ENCODE measurements around the gene ZNF442. TPM values are rescaled to one million over a fixed set of nuclear protein-coding genes. Genes with fewer than 3 reads are reported as not detected.
"Not testable (repeated sequence)": the region's sequence is repeated elsewhere in the genome, so short reads cannot be mapped to it uniquely, and the experiment has no call there.

ZNF442 gene
- total RNA-seq, 1 experiment from 2014 or later = 0.84 TPM

DNA sequence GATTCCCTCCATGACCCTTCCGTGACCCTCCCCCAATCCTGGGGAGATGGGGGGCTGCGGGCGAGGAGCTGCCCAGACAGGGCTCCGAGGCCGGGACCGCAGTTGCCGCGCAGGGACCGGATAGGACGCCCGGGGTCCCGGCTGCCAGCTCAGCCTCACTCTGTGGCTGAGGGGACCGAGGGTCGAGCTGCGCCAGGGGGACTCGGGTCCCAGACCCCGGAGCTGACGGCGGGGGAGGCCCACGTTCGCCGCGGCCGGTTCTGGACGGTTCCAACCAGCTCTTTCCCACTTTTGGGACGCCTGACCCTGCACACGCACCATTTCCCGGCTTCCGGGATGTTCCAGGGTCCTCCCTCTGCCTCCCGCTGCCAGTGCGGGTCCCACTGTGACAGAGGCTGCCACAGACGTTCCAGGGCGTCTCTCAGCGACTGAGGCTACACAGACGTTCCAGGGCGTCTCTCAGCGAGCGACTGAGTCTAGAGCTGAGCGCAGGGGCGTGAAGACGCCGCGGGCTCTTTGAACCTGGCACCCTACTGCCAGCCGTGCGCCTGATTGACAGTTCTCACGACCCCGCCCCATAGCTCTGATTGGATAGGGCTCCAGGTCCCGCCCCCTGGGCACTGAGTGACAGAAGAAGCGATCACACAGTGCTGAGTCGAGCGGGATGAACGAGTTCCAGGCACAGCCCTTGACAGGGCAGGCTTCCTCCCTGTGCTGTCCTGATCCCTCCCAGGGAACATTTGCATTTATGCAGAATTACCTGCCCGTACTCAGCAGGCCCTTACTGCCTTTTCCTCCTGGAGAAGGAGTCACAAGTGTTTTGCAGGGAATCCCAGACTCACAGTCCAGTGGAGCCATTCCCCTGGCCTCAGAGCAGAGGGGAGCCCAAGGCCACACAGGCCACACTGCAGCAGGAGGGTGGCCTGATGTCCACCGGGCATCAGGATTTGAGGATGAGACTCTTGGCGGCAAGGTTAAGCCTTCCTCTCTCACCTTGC lies 32.0 kb downstream of the ZNF442 start, which contains the start of gene ZNF563:
Gene ZNF563, minus strand, starts transcription at position 472 of the 998 bp plus-strand sequence. Its CDS starts 151 bp downstream, at position 321.
- DNase-seq (ENCODE audit: low read depth) = peak; percentile 91
- in situ Hi-C loops (cut with HindIII; ENCODE audit: low pct_unique_long_range_greater_than_20kb, low sequenced_read_pairs) = no loop called here

DNA sequence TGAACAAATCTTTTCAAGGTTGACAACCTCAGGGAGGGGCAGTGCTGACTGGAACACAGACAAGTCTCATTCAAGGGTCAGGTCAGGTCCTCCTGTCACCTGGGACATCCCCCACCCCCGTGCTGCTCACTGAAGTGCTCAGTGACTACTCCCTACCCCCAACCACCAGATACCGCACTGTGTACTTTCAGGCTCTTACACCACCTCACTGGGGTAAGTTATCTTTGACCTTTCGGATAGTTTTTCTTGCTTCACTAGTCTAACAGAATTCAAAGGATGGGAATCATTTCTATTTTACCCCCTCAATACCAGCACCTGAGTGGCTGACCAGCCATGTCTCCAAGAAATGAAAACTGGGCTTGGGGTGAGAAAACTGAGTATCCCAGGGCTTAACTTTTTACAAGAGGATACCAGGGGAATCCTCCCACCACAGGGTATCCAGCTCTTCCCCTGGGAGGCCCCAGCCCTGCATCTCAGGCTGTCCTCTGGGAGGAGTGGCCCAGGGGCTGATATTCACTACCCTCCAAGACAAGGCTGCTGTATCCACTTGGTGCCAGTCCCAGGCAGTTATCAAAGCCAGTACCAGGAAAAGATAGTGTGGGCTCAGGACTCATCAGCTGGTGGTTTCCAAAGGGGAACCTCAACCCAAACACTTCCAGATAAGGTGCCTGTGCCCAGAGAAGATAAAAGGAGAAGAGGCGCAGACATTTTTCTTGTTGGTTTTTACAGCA lies 34.1 kb downstream of the ZNF442 start:
- no peak for DNase-seq (ENCODE audit: low read depth)
- in situ Hi-C loops (cut with HindIII; ENCODE audit: low pct_unique_long_range_greater_than_20kb, low sequenced_read_pairs) = no loop called here

DNA sequence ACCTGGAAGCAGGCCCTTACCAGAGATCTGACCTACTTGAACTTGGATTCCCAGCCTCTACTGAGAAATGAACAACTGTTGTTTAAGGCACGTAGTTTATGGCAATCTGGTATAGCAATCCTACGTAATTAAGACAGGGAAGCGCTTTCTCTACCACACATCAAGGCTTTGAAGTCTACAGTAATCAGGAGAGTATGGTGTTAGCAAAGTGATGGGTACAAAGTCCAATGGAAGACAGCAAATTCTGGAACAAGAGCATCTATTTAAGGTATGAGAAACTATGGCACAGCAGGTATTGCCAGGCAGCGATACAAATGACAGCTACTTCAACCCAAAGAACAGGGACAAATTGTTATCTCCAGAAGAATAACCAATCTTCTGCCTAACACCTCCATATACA lies 35.1 kb downstream of the ZNF442 start:
- DNase-seq (ENCODE audit: low read depth) = no peak
- in situ Hi-C loops (cut with HindIII; ENCODE audit: low pct_unique_long_range_greater_than_20kb, low sequenced_read_pairs) = no loop called here

DNA sequence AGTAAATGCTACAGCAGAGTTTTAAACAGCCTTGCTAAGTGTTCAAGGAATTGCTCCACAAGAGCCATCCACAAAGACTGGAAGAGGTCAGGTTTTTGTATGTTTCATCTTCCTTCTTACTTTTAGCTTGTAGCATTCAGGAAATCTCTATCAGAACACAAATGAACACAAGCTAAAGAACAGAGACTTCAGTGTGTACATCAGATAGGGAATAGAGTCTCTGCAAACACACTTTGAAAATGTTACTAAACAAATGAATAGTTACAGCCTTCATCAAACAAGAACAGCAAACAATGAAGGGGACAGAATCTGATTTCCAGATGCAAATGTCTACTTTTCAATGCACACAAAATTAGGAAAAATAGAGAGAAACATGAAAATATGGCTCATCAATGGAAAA lies 39.8 kb downstream of the ZNF442 start:
- in situ Hi-C loops (cut with HindIII; ENCODE audit: low pct_unique_long_range_greater_than_20kb, low sequenced_read_pairs) = no loop called here
- no peak for DNase-seq (ENCODE audit: low read depth)

DNA sequence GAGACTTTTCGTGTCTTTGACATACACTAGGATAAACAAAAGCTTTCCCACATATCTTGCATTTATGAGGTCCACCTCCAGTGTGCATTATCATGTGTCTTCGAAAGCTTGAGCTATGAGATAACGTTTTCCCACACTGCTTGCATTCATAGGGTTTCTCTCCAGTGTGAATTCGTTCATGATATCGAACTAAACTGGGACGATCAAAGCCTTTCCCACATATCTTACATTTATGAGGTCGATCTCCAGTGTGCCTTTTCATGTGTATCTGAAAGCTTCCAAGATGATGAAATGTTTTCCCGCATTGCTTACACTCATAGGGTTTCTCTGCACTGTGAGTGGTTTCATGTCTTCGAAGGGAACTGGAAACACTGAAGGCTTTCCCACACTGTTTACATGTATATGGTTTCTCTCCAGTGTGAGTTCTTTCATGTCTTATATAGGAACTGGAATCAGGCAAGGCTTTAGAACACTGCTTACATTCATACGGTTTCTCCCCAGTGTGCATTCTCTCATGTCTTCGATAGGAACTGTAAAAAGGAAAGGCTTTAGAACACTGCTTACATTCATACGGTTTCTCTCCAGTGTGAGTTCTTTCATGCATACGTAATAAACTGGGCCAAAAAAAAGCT lies 46.6 kb downstream of the ZNF442 start:
- in situ Hi-C loops (cut with HindIII; ENCODE audit: low pct_unique_long_range_greater_than_20kb, low sequenced_read_pairs) = no loop called here
- DNase-seq (ENCODE audit: low read depth) = no peak

DNA sequence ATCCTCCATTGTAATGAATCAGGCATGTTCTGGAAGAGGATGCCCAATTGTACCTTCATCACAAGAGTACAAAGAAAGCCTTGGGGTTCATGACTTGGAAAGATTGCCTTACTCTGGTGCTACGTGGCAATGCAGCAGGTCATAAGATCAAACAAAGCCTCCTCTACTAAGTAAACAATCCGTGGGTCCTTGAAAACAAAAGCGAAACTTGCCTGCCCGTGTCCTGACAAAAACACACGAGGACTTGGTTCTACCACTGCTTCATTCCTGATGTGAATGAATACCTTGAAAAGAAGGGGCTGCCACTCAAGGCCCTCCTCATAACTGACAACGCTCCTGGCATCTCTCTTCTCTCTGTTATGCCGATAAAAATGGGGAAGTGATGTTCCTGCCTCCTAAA lies 50.9 kb downstream of the ZNF442 start:
- in situ Hi-C loops (cut with HindIII; ENCODE audit: low pct_unique_long_range_greater_than_20kb, low sequenced_read_pairs) = no loop called here
- DNase-seq (ENCODE audit: low read depth) = no peak

DNA sequence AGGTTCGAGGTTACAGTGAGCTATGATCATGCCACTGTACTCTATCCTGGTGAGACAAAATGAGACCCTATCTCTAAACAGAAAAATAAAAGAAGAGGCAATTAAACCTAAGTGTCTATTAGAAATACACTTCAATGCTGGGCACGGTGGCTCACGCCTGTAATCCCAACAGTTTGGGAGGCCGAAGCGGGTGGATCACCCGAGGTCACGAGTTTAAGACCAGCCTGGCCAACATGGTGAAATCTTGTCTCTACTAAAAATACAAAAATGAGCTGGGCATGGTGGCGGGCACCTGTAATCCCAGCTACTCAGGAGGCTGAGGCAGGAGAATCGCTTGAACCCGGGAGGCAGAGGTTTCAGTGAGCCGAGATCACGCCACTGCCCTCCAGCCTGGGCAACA lies 56.6 kb downstream of the ZNF442 start:
- in situ Hi-C loops (cut with HindIII; ENCODE audit: low pct_unique_long_range_greater_than_20kb, low sequenced_read_pairs) = not testable (repeated sequence)

More for the DNA sequence above, 56.6 kb downstream of the ZNF442 start:
- DNase-seq (ENCODE audit: low read depth) = not testable (repeated sequence)

Other genes with a start within 250 kb of the ZNF442 start
- 3.4 and 20.8 TPM in 2 replicates for gene ZNF20, start 225.3 kb downstream of the ZNF442 start, total RNA-seq (2014; rRNA removed; shearing (Covaris generic); ENCODE audit: low replicate concordance)
- not detected in 2 replicates for gene ZNF625, start 208.9 kb downstream of the ZNF442 start, total RNA-seq (2014; rRNA removed; shearing (Covaris generic); ENCODE audit: low replicate concordance)
- gene ZNF136, start 202.6 kb downstream of the ZNF442 start, total RNA-seq (2014; rRNA removed; shearing (Covaris generic); ENCODE audit: low replicate concordance) = 1.1 and 6.6 TPM in 2 replicates
- gene ZNF44, start 70.8 kb downstream of the ZNF442 start, total RNA-seq (2014; rRNA removed; shearing (Covaris generic); ENCODE audit: low replicate concordance) = 6.6 and 7.4 TPM in 2 replicates
- 1.3 and 13.5 TPM in 2 replicates for gene ZNF563, start 32.0 kb downstream of the ZNF442 start, total RNA-seq (2014; rRNA removed; shearing (Covaris generic); ENCODE audit: low replicate concordance)
- gene ZNF799, start 35.6 kb upstream of the ZNF442 start, total RNA-seq (2014; rRNA removed; shearing (Covaris generic); ENCODE audit: low replicate concordance) = 4.8 and 6.8 TPM in 2 replicates
- 8.7 and 17.2 TPM in 2 replicates for gene ZNF443, start 75.3 kb upstream of the ZNF442 start, total RNA-seq (2014; rRNA removed; shearing (Covaris generic); ENCODE audit: low replicate concordance)
- 1.1 and 5.2 TPM in 2 replicates for gene ZNF709, start 119.1 kb upstream of the ZNF442 start, total RNA-seq (2014; rRNA removed; shearing (Covaris generic); ENCODE audit: low replicate concordance)
- gene ZNF564, start 185.8 kb upstream of the ZNF442 start, total RNA-seq (2014; rRNA removed; shearing (Covaris generic); ENCODE audit: low replicate concordance) = 1.9 and 12.8 TPM in 2 replicates
- gene ZNF490, start 245.1 kb upstream of the ZNF442 start, total RNA-seq (2014; rRNA removed; shearing (Covaris generic); ENCODE audit: low replicate concordance) = 6.7 and 9.1 TPM in 2 replicates
- 5.5 and 9.8 TPM in 2 replicates for gene ZNF791, start 245.2 kb upstream of the ZNF442 start, total RNA-seq (2014; rRNA removed; shearing (Covaris generic); ENCODE audit: low replicate concordance)